ENCODE results near the gene CEACAM3.
A peak's percentile ranks its signal among the peaks of the same experiment; 100 is the strongest.

CEACAM3 gene

GRCh38 chr19:41774515-41774980 lies 21.8 kb upstream of the CEACAM3 start:
- no peak for TF ChIP-seq CTCF (IDR thresholded peaks at IDR 0.05; ENCODE audit: insufficient read depth, low read length, missing control alignments)
- no peak overlapping the region for H3K4me3 ChIP-seq (ENCODE audit: low read depth, low read length)
- DNase-seq (ENCODE audit: low read depth, low spot score): no peak

GRCh38 chr19:41776700-41777099 lies 19.7 kb upstream of the CEACAM3 start:
- DNase-seq (ENCODE audit: low read depth, low spot score): no peak
- ChIA-PET POLR2A (no interaction called here), CTCF (interaction anchor here (1.3 to 3.2 kb wide), 5 partner anchors 8 to 137 kb away, joined by 3 to 18 read pairs (median 3); partner anchors contain the start of gene CEACAM6)
- TF ChIP-seq CTCF (IDR thresholded peaks at IDR 0.05; ENCODE audit: insufficient read depth, low read length, missing control alignments): no peak
- H3K4me3 ChIP-seq (ENCODE audit: low read depth, low read length): no peak overlapping the region

More at GRCh38 chr19:41774515-41774980, 21.8 kb upstream of the CEACAM3 start:
- ChIA-PET POLR2A (no interaction called here), CTCF (interaction anchor here (3.2 kb wide), 1 partner anchor 11 kb away, joined by 18 read pairs; no protein-coding TSS in a partner anchor)

- TF ChIP-seq CTCF (IDR thresholded peaks at IDR 0.05; ENCODE audit: insufficient read depth, low read length, missing control alignments): no peak
- ChIA-PET CTCF (interaction anchor here (0.6 to 5.4 kb wide), 3 partner anchors 11 to 459 kb away, joined by 3 to 51 read pairs (median 3); partner anchors contain the start of gene CEACAM3), POLR2A (no interaction called here)
- no peak for DNase-seq (ENCODE audit: low read depth, low spot score)
- no peak overlapping the region for H3K4me3 ChIP-seq (ENCODE audit: low read depth, low read length)
These were observed 12.8 kb upstream of the CEACAM3 start for GRCh38 chr19:41783612-41784011.

GRCh38 chr19:41784312-41784711 lies 12.1 kb upstream of the CEACAM3 start:
- CTCF ChIA-PET: interaction anchor here (0.6 to 5.4 kb wide), 9 partner anchors 9 to 460 kb away, joined by 3 to 51 read pairs (median 7); partner anchors contain the start of gene CEACAM3
- no peak overlapping the region for H3K4me3 ChIP-seq (ENCODE audit: low read depth, low read length)
- TF ChIP-seq CTCF (IDR thresholded peaks at IDR 0.05; ENCODE audit: insufficient read depth, low read length, missing control alignments): no peak
- no peak for DNase-seq (ENCODE audit: low read depth, low spot score)
- POLR2A ChIA-PET: interaction anchor here (0.7 kb wide), 1 partner anchor 20 kb away, joined by 3 read pairs; no protein-coding TSS in a partner anchor

GRCh38 chr19:41784743-41785142 lies 11.6 kb upstream of the CEACAM3 start:
- TF ChIP-seq CTCF (IDR thresholded peaks at IDR 0.05; ENCODE audit: insufficient read depth, low read length, missing control alignments): no peak
- POLR2A ChIA-PET: interaction anchor here (0.7 kb wide), 1 partner anchor 20 kb away, joined by 3 read pairs; no protein-coding TSS in a partner anchor
- CTCF ChIA-PET: interaction anchor here (0.8 to 5.4 kb wide), 11 partner anchors 9 to 143 kb away, joined by 3 to 51 read pairs (median 4); partner anchors contain the start of gene CEACAM3
- no peak for DNase-seq (ENCODE audit: low read depth, low spot score)
- no peak overlapping the region for H3K4me3 ChIP-seq (ENCODE audit: low read depth, low read length)

- POLR2A ChIA-PET: no interaction called here
- H3K4me3 ChIP-seq (ENCODE audit: low read depth, low read length): no peak overlapping the region
- DNase-seq (ENCODE audit: low read depth, low spot score): no peak
- CTCF ChIA-PET: interaction anchor here (0.6 to 5.4 kb wide), 11 partner anchors 9 to 453 kb away, joined by 3 to 51 read pairs (median 4); partner anchors contain the start of gene CEACAM3
- TF ChIP-seq CTCF (IDR thresholded peaks at IDR 0.05; ENCODE audit: insufficient read depth, low read length, missing control alignments): peak; percentile 78
These were observed 10.7 kb upstream of the CEACAM3 start for GRCh38 chr19:41785653-41786052.
